Activated CD4-positive, alpha-beta memory T cell treated with anti-CD3 and anti-CD28 coated beads, Interleukin-2, amount 10 ng/mL, durations not matched to agents 7 days and 5 days (primary cell): ENCODE measurements around the gene TDRD9. TPM values are rescaled to one million over a fixed set of nuclear protein-coding genes. Genes with fewer than 3 reads are reported as not detected.
"Not testable (repeated sequence)": the region's sequence is repeated elsewhere in the genome, so short reads cannot be mapped to it uniquely, and the experiment has no call there.

ENCODE experiments used
- CTCF ChIA-PET: fragments of 350-600 bp; sonication (Branson Sonifier 250); formaldehyde crosslinking; loops from one replicate; lab custom pipeline; 2021; ENCODE audit warnings: antibody characterized with exemption, inconsistent platforms; lab: Charles Lee
- POLR2A ChIA-PET: fragments of 350-600 bp; sonication (Branson Sonifier 250); formaldehyde crosslinking; loops from one replicate; lab custom pipeline; 2021; ENCODE audit warnings: antibody characterized with exemption; lab: Charles Lee
- DNase-seq: peaks from one replicate; pipeline ENCODE4 v3.0.0-alpha.2; 2020
- H3K27ac Mint-ChIP-seq: one replicate; pipeline ENCODE4 v1.8.0; 2021; ENCODE audit warnings: mild to moderate bottlenecking, mixed read lengths
- H3K27me3 Mint-ChIP-seq: one replicate; pipeline ENCODE4 v1.8.0; 2021; ENCODE audit warnings: mixed read lengths
- H3K36me3 Mint-ChIP-seq: one replicate; pipeline ENCODE4 v1.8.0; 2021; ENCODE audit warnings: low read depth, mixed read lengths
- H3K4me1 Mint-ChIP-seq: one replicate; pipeline ENCODE4 v1.8.0; 2021; ENCODE audit warnings: mixed read lengths
- H3K4me3 Mint-ChIP-seq: one replicate; pipeline ENCODE4 v1.8.0; 2021; ENCODE audit warnings: mild to moderate bottlenecking, mixed read lengths
- H3K9me3 Mint-ChIP-seq: one replicate; pipeline ENCODE4 v1.8.0; 2021; ENCODE audit warnings: mixed read lengths
- total RNA-seq, 2 experiments: library from RNA; stranded (reverse); gene quantifications; one replicate each; pipeline ENCODE4 v1.2.3, GENCODE V29; 2021

The TDRD9 gene
- total RNA-seq, 2 experiments from 2014 or later: 0.08 to 0.13 TPM

DNA sequence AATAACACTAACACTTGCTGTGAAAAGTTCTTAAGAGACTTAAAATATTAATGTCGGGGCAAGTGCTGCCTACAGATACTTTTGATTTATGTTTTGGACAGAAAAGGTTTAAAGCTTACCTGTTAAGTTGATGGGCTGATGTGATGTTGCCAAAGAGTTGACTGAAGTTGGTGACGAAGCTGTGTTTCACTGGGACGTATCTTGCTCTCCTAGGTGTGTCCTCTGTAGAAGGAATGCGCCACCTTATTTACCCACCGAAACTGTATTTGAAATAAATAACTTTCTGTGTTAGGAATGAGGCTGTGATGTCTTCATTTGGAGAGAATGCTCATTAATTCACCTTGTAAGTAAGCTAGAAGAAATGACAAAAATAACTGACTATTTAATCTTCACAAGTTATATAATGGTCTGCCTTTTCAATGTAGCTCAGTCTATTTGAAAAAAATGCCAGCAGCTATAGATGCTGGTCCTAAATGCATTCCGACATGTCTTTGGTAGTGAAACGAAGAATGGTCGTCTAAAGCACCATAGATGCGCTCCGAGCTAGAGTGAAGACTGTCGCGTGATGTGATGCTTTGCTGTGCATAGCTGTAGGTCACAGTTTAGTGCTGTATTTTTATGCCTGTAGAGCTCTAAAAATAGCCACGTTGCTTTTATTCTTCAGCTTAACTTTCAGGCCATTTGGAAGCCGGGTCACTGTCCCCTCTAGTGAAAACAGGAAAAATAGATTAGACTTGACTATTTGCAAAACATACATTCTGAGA is 13.9 kb downstream of the TDRD9 start, which contains the start of gene RD3L:
RD3L (minus strand) TSS at position 557 of the 764 bp plus-strand sequence. CDS start 834 bp downstream, outside the sequence.
- Mint-ChIP-seq H3K4me1 (no peaks in the 10 kb centered on the region), H3K27ac (no peak within 1 kb of the TSS), H3K9me3 (peaks cover 2% of the 10 kb centered on the region), H3K4me3 (no peak within 1 kb of the TSS), H3K36me3 (no peaks in the 10 kb centered on the region), H3K27me3 (peaks cover 42% of the 10 kb centered on the region)
- POLR2A ChIA-PET: interaction anchor here (1.3 kb wide), 1 partner anchor 21 kb away, joined by 3 read pairs; no protein-coding TSS in a partner anchor
- CTCF ChIA-PET: interaction anchor here (1.0 to 1.4 kb wide), 2 partner anchors 21 to 32 kb away, joined by 3 to 4 read pairs; no protein-coding TSS in a partner anchor
- DNase-seq: no peak

DNA sequence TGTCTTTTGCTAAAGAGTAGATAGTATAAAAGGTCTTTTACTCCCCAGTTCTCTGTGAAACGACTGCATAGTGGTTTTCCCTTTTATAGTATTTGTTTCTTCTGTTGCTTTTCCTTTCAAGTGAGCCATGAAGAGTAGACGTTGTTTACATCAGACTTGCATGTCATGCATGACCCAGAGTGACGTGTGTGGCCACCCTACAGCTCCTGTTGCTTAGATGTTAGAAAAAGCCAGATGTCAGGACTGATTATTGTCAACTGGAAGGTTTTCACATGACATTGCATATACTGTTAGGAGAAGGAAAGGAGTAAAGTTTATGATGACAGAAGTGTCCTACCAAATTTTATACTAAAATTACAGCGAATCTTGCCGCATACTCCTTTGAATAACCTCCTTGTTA is 15.4 kb downstream of the TDRD9 start:
- Mint-ChIP-seq H3K36me3 (no peaks in the 10 kb centered on the region), H3K27me3 (peaks cover 46% of the 10 kb centered on the region), H3K4me3 (no peak overlapping the region), H3K9me3 (peaks cover 2% of the 10 kb centered on the region), H3K4me1 (no peaks in the 10 kb centered on the region), H3K27ac (no peak overlapping the region)
- ChIA-PET CTCF (no interaction called here), POLR2A (no interaction called here)
- no peak for DNase-seq

DNA sequence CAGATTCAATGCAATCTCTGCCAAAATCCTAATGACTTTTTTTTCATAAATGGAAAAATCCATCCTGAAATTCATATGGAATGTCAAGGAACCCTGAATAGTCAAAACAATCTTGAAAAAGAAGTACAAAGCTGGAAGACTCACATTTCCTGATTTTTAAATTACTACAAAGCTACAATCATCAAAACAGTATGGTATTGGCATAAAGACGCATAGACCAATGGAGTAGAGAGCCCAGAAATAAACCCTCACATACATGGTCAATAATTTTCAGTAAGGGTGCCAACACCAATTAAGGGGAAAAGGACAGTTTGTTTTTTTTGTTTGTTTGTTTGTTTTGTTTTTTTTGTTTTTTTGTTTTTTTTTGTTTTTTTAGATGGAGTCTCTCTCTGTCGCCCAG is 18.7 kb downstream of the TDRD9 start:
- Mint-ChIP-seq H3K4me3 (no peak overlapping the region), H3K4me1 (no peaks in the 10 kb centered on the region), H3K36me3 (no peaks in the 10 kb centered on the region), H3K27ac (no peak overlapping the region), H3K27me3 (peaks cover 33% of the 10 kb centered on the region), H3K9me3 (peaks cover 2% of the 10 kb centered on the region)
- ChIA-PET CTCF (no interaction called here), POLR2A (interaction anchor here (1.7 kb wide), 1 partner anchor 12 kb away, joined by 3 read pairs; no protein-coding TSS in a partner anchor)
- no peak for DNase-seq

DNA sequence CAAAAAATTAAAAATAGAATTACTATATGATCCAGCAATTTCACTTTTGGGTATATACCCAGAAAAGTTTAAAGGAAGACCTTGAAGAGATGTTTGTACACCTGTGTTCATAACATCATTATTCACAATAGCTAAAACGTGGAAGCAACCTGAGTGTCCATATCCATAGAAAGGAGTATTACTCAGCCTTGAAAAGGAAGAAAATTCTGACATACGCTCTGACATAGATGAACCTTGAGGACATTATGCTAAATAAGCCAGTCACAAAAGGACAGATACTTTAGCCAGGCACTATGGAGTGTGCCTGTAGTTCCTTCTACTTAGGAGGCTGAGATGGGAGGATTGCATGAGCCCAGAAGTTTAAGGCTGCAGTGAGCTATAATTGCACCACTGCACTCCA is 20.2 kb downstream of the TDRD9 start:
- no peak for DNase-seq
- Mint-ChIP-seq H3K4me1 (no peaks in the 10 kb centered on the region), H3K27ac (no peak overlapping the region), H3K9me3 (peaks cover 2% of the 10 kb centered on the region), H3K36me3 (no peaks in the 10 kb centered on the region), H3K4me3 (no peak overlapping the region), H3K27me3 (peaks cover 30% of the 10 kb centered on the region)
- ChIA-PET POLR2A (interaction anchor here (1.7 kb wide), 1 partner anchor 13 kb away, joined by 3 read pairs; no protein-coding TSS in a partner anchor), CTCF (no interaction called here)

DNA sequence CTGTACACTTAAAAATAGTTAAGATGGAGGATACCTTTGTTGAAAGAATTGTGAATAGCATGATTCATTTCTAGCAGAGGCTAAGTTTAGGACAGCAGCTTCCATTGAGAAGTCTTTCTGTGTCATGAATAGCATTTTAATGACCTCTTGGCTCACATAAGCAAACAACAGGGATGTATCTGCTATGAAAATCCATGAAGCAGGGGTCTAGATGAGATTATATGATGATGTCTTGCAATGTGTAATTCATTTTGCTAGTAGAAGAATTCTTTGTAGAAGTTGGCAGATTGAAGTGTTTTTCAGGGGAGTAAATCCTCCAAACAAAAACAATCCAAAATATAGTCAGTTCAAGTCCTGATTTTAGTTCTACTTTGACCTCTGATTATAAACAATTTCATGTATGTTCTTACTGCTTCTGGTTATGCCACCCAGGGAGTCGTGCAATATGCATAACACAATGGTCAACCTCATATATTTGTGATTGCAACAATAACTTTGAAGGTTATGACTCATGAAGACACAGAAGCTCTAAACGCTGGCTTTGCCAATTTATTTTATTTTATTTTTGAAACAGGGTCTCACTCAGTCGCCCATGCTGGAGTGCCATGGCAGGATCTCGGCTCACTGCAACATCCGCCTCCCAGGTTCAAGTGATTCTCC is 21.0 kb downstream of the TDRD9 start:
- peaks cover 2% of the 10 kb centered on the region for H3K9me3 Mint-ChIP-seq
- H3K36me3 Mint-ChIP-seq: no peaks in the 10 kb centered on the region
- DNase-seq: no peak
- H3K4me1 Mint-ChIP-seq: no peaks in the 10 kb centered on the region
- ChIA-PET POLR2A (no interaction called here), CTCF (no interaction called here)
- peaks cover 27% of the 10 kb centered on the region for H3K27me3 Mint-ChIP-seq
- no peak overlapping the region for H3K27ac Mint-ChIP-seq
- no peak overlapping the region for H3K4me3 Mint-ChIP-seq

DNA sequence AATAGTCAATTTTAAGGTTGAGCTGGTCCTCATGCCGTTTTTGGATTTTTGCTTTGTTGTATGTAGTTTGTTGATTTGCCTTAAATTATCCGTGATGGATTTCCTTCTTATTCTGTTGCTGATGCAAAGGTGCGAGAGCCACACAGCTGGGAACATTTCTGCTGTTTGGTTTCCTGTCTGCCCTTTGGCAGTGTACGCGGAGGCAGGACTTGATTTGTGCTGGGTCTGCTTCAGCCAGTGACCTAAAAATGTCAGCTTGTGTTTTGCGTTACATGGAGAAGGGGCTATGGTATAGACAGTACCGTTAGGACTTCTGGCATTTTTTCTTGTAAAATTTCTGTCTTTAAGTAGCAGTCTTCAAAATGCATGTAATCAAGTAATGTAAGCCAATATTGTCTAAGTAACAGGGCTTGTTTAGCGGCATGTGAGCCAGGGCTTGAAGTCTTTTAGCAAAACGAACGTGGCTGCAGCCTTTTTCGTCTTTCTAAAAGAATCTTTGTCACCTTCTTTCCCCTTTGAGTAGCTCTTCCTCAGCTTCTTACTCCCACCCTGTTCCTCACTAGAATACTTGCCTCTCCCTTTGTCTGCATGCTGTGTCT is 32.3 kb downstream of the TDRD9 start:
- H3K27ac Mint-ChIP-seq: no peak overlapping the region
- no peak for DNase-seq
- ChIA-PET CTCF (no interaction called here), POLR2A (interaction anchor here (0.7 kb wide), 1 partner anchor 218 kb away, joined by 3 read pairs; no protein-coding TSS in a partner anchor)
- peaks cover 9% of the 10 kb centered on the region for H3K27me3 Mint-ChIP-seq
- no peaks in the 10 kb centered on the region for H3K4me1 Mint-ChIP-seq
- H3K36me3 Mint-ChIP-seq: no peaks in the 10 kb centered on the region
- no peak overlapping the region for H3K4me3 Mint-ChIP-seq
- H3K9me3 Mint-ChIP-seq: no peaks in the 10 kb centered on the region

DNA sequence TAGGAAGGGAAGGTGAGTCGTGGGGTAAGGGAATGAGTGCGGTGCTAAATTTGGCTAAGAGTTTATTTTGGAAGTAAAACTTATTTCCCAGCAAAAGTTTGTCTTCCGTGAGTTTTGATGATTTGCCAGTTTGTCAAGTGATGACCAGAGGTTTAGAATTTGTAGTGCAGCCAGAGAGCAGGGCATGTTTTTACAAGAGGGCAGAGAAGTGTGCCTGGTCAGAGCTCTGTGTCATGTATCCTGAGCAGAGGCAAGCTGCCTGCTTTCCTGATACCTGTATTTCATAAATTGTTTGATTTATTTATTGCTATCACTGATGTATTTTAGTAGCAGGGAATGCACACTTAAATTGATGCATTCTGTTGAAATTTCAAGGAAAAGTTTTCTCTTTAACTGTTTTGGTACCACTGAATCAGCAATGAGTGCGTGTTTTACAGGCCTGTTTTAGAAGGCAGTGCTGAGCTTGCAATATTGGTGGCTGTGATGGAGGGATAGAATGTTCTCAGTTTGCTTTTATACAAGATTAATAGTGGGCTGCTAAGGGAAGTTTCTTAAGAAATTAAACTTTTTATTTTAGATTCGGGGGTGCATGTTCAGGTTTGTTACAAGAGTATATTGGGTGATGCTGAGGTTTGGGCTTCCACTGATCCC is 33.8 kb downstream of the TDRD9 start:
- no peak for DNase-seq
- CTCF ChIA-PET: no interaction called here
- no peaks in the 10 kb centered on the region for H3K36me3 Mint-ChIP-seq
- no peak overlapping the region for H3K27ac Mint-ChIP-seq
- no peaks in the 10 kb centered on the region for H3K9me3 Mint-ChIP-seq
- peaks cover 9% of the 10 kb centered on the region for H3K27me3 Mint-ChIP-seq
- POLR2A ChIA-PET: no interaction called here
- H3K4me1 Mint-ChIP-seq: no peaks in the 10 kb centered on the region
- no peak overlapping the region for H3K4me3 Mint-ChIP-seq

DNA sequence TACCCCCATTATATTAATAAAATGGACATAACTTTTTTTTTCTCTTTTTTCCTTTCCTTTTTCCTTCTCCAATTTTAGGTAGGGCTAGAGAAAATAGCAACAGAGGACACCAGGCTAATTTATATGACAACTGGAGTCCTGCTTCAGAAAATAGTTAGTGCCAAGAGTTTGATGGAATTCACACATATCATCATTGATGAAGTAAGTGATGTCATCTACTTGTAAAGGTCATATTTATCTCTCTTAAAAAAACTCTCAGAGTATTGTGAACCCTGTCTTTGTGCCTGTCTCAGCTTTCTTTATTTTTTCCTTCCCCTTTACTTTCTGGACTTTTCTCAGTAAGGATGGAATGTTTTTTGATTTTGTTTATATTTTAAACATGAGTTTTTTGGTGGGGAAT is 38.4 kb downstream of the TDRD9 start:
- Mint-ChIP-seq H3K27ac (no peak overlapping the region), H3K27me3 (peaks cover 10% of the 10 kb centered on the region), H3K4me1 (no peaks in the 10 kb centered on the region), H3K36me3 (no peaks in the 10 kb centered on the region), H3K4me3 (no peak overlapping the region), H3K9me3 (no peaks in the 10 kb centered on the region)
- ChIA-PET POLR2A (no interaction called here), CTCF (no interaction called here)
- no peak for DNase-seq

DNA sequence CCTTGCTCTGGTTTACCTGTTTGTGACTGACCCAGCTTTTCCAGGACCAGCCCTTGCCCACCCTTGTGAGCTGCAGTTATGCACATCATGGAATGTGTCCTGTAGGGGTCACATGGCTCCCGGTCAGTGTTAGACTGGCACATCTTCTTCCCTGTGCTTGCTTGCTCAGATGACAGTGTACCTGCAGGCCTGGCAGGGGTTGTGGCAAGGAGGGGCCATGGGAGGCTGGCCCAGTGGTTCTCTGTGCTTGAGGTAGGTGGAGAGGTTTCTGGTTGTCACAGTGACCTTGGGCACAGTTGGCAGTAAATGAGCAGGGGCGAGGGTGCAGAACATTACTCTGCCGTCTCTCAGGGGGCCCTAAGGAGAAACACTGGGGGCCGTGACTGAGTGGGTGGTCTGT is 41.7 kb downstream of the TDRD9 start:
- no peak overlapping the region for H3K4me3 Mint-ChIP-seq

DNA sequence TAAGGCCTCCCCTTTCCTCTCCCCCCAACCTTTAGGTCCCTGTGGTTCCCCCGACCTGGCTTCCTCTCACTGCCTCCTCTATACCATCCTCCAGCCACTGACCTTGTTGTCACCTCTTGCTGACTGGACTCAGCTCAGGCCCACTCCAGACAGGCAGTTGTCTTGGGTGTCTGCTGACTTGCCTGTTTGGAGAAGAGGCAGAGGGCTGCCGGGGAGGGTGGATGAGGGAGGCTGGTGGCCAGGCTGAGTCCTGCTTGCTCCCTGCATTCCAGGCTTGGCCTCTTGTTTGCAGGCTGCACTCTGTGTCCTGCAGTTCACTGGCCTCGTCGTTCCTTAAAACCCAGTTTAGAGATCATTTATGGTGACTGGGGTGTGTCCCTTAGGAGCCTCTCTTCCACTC is 45.1 kb downstream of the TDRD9 start:
- ChIA-PET CTCF (no interaction called here), POLR2A (no interaction called here)
- H3K27me3 Mint-ChIP-seq: peaks cover 5% of the 10 kb centered on the region
- no peaks in the 10 kb centered on the region for H3K36me3 Mint-ChIP-seq
- no peak for DNase-seq
- H3K9me3 Mint-ChIP-seq: no peaks in the 10 kb centered on the region
- H3K4me1 Mint-ChIP-seq: no peaks in the 10 kb centered on the region
- no peak overlapping the region for H3K27ac Mint-ChIP-seq
- no peak overlapping the region for H3K4me3 Mint-ChIP-seq

More for the DNA sequence above, 41.7 kb downstream of the TDRD9 start:
- no peak for DNase-seq
- Mint-ChIP-seq H3K4me1 (no peaks in the 10 kb centered on the region), H3K27me3 (peaks cover 5% of the 10 kb centered on the region), H3K36me3 (no peaks in the 10 kb centered on the region), H3K9me3 (no peaks in the 10 kb centered on the region), H3K27ac (no peak overlapping the region)
- CTCF ChIA-PET: no interaction called here
- POLR2A ChIA-PET: no interaction called here

DNA sequence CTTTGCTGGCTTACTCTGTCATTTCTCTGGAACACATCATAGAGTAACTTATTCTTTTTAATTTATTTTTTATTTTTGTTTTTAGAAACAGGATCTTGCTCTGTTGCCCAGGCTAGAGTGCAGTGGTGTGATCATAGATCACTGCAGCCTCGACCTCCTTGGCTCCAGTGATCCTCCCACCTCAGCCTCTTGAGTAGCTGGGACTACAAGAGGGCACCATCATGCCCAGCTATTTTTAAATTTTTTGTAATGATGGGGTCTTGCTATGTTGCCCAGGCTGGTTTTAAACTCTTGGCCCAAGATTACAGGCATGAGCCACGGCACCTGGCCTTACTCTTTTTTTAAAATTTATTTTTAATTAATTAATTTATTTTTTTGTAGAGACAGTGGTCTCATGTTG is 46.3 kb downstream of the TDRD9 start:
- Mint-ChIP-seq H3K36me3 (no peaks in the 10 kb centered on the region), H3K27ac (no peak overlapping the region), H3K27me3 (peaks cover 5% of the 10 kb centered on the region), H3K9me3 (no peaks in the 10 kb centered on the region), H3K4me3 (no peak overlapping the region), H3K4me1 (no peaks in the 10 kb centered on the region)
- POLR2A ChIA-PET: no interaction called here
- CTCF ChIA-PET: no interaction called here
- no peak for DNase-seq

DNA sequence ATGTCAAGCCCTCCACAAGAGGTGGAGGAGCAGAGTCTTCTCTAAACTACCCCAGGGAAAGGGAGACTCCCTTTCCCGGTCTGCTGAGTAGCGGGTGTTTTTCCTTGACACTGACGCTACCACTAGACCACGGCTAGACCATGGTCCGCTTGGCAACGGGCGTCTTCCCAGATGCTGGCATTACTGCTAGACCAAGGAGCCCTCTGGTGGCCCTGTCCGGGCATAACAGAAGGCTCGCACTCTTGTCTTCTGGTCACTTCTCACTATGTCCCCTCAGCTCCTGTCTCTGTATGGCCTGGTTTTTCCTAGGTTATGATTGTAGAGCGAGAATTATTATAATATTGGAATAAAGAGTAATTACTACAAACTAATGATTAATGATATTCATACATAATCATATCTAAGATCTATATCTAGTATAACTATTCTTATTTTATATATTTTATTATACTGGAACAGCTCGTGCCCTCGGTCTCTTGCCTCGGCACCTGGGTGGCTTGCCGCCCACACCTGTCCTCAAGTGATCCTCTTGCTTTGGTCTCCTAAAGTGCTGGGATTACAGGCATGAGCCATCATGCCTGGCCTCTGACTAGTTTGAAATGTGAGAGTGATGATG is 52.5 kb downstream of the TDRD9 start:
- not testable (repeated sequence) for H3K4me1 Mint-ChIP-seq, H3K9me3 Mint-ChIP-seq, DNase-seq

More for the DNA sequence above, 52.5 kb downstream of the TDRD9 start:
- H3K4me3 Mint-ChIP-seq, H3K36me3 Mint-ChIP-seq, POLR2A ChIA-PET, H3K27ac Mint-ChIP-seq: not testable (repeated sequence)
- H3K27me3 Mint-ChIP-seq: peaks cover 19% of the 10 kb centered on the region
- CTCF ChIA-PET: interaction anchor here (0.7 to 2.0 kb wide), 3 partner anchors 172 to 442 kb away, joined by 4 to 7 read pairs (median 4); no protein-coding TSS in a partner anchor
